HepG2 (cell line): ENCODE measurements around the gene MMP23B. TPM values are rescaled to one million over a fixed set of nuclear protein-coding genes. Genes with fewer than 3 reads are reported as not detected.

Experiments
- ARNT2 ChIP-seq: sonication (generic); formaldehyde crosslinking; IDR thresholded peaks from 2 replicates; pipeline ENCODE4 v1.8.0; 2022; ENCODE audit warnings: mild to moderate bottlenecking, low read depth, missing genetic modification reagents, moderate library complexity
- FOXA3 ChIP-seq: IDR thresholded peaks from 2 replicates; pipeline ENCODE4 v1.6.1; 2016; ENCODE audit warnings: missing genetic modification reagents, missing compliant biosample characterization
- HNRNPL ChIP-seq: fragments of 200-400 bp; formaldehyde crosslinking; IDR thresholded peaks from 2 replicates; pipeline ENCODE4 v1.6.1; 2017; ENCODE audit warnings: mild to moderate bottlenecking, low read depth, low read length
- HOXA9 ChIP-seq: sonication (generic); formaldehyde crosslinking; IDR thresholded peaks from 2 replicates; pipeline ENCODE4 v1.8.1; 2022; ENCODE audit warnings: missing genetic modification reagents, mild to moderate bottlenecking, moderate library complexity, borderline replicate concordance
- MAFF ChIP-seq: IDR thresholded peaks from 2 replicates; pipeline ENCODE4 v1.6.1; 2011; ENCODE audit warnings: low read depth, low read length, improper control_type of control experiment
- NCOA2 ChIP-seq: sonication (generic); formaldehyde crosslinking; IDR thresholded peaks from 2 replicates; pipeline ENCODE4 v1.8.0; 2022; ENCODE audit warnings: inconsistent platforms
- TEAD3 ChIP-seq: optimal IDR thresholded peaks from 2 replicates; pipeline ENCODE3; 2016; ENCODE audit warnings: borderline replicate concordance
- ZBTB33 ChIP-seq: sonication (generic); formaldehyde crosslinking; IDR thresholded peaks from 2 replicates; pipeline ENCODE4 v1.4.0; 2020; ENCODE audit warnings: missing genetic modification reagents
- ZBTB37 ChIP-seq: sonication (generic); formaldehyde crosslinking; IDR thresholded peaks from 2 replicates; pipeline ENCODE4 v1.4.0; 2020; ENCODE audit warnings: mild to moderate bottlenecking, missing genetic modification reagents
- ZBTB38 ChIP-seq: sonication (generic); formaldehyde crosslinking; IDR thresholded peaks from 2 replicates; pipeline ENCODE4 v1.5.1; 2020; ENCODE audit warnings: mild to moderate bottlenecking, missing genetic modification reagents
- ZHX1 ChIP-seq: sonication (generic); formaldehyde crosslinking; IDR thresholded peaks from 2 replicates; pipeline ENCODE4 v1.8.1; 2022; ENCODE audit warnings: low read depth, mild to moderate bottlenecking, missing genetic modification reagents
- ZNF407 ChIP-seq: sonication (generic); formaldehyde crosslinking; IDR thresholded peaks from one replicate; pipeline ENCODE4 v1.5.1; 2020; ENCODE audit warnings: mild to moderate bottlenecking, missing genetic modification reagents; ENCODE audit errors: not compliant biosample characterization
- ZNF878 ChIP-seq: sonication (generic); formaldehyde crosslinking; IDR thresholded peaks from 2 replicates; pipeline ENCODE4 v1.8.1; 2023; ENCODE audit warnings: mild to moderate bottlenecking, missing genetic modification reagents, moderate library complexity
- polyA plus RNA-seq, 8 experiments: library from polyadenylated mRNA; depleted of rRNA in 3 of 8; stranded (reverse) in 7 of 8; unstranded in 1 of 8; fragments of >200 nt; fragmentation: Illumina TruSeq in 4 of 8; extraction: Trizol in 4 of 8; gene quantifications; 2 replicates each; pipeline versions ENCODE4 v1.2.1 to v1.2.3, GENCODE V29; 2011 to 2016; ENCODE audit warnings: low read depth in 4 of 8, missing spikeins in 1 of 8, mixed read lengths in 1 of 8; ENCODE audit not compliant: insufficient read depth in 1 of 8
- total RNA-seq, 5 experiments: library from RNA; depleted of rRNA; stranded (reverse); fragments of >200 nt; fragmentation: Illumina TruSeq; extraction: Trizol; gene quantifications; 2 replicates each; pipeline ENCODE4 v1.2.3, GENCODE V29; 2016; ENCODE audit warnings: low read depth in 1 of 5

MMP23B gene
- total and polyA plus RNA-seq, 2 of the 13 experiments (the other 11 are each of a cell fraction or from before 2014, with no cell fraction given) = 0.61 to 0.75 TPM

GRCh38 chr1:1678581-1679380 lies 46.8 kb downstream of the MMP23B start (continued):
- TF ChIP-seq ZNF407 (CRISPR knock-in tag) = no peak
- TF ChIP-seq HNRNPL = peak; percentile 77; the same call in 1 of the 2 replicates
- peak; percentile 42; the same call in 1 of the 2 replicates for TF ChIP-seq NCOA2 (CRISPR knock-in tag)
- TF ChIP-seq FOXA3 = peak; percentile 23; the same call in 1 of the 2 replicates
- peak; percentile 75; the same call in 1 of the 2 replicates for TF ChIP-seq ZNF878
- peak; percentile 66; the same call in 1 of the 2 replicates for TF ChIP-seq ZBTB37 (CRISPR knock-in tag)
- 0 out of 2 replicates have a peak, but pooled peaks have one; percentile 25 for TF ChIP-seq ZHX1 (CRISPR knock-in tag)
- 0 out of 2 replicates have a peak, but pooled peaks have one; percentile 46 for TF ChIP-seq HOXA9 (CRISPR knock-in tag)
- peak; percentile 56; the same call in 1 of the 2 replicates for TF ChIP-seq ARNT2
- peak; percentile 40 for TF ChIP-seq TEAD3 (CRISPR knock-in tag)
- TF ChIP-seq ZBTB33 = peak; percentile 80
- no peak for TF ChIP-seq MAFF
- TF ChIP-seq ZBTB38 = 0 out of 2 replicates have a peak, but pooled peaks have one; percentile 10
